ENCODE measurements around the gene CAND2.

Gene CAND2

DNA sequence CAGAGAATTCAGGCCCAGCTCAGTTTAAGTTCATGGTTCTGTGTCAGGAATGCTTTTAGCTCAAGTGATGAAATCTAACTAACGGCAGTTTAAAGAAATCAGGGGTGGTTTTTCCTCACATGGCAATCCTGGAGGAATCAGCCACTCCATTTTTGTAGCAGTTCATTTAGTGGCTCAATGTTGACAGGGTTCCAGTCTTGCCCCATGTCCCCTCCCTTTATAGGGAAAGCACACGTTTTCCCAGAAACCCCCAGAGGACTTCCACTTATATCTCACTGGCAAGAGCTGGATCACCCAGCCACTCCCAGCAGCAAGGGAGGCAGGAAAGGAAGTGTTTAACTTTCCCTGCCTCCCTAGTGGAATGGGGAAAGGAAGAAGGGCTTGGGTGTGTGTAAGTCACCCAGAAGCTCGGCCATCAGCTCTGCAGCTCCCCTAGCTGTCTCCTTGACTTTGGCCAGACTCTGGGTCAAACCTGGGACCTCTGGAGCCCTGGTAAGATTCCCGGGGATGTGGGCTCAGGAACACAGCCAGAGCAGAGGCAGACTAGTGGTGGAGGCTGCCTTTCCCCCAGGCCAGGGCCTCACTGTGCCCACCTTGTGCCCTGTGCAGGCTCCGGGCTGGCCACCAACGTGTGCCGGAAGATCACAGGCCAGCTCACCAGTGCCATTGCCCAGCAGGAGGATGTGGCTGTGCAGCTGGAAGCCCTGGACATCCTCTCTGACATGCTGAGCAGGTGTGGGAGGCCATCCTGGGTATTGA is 11.3 kb downstream of the CAND2 start:
- DNase-seq: peak; percentile 30

DNA sequence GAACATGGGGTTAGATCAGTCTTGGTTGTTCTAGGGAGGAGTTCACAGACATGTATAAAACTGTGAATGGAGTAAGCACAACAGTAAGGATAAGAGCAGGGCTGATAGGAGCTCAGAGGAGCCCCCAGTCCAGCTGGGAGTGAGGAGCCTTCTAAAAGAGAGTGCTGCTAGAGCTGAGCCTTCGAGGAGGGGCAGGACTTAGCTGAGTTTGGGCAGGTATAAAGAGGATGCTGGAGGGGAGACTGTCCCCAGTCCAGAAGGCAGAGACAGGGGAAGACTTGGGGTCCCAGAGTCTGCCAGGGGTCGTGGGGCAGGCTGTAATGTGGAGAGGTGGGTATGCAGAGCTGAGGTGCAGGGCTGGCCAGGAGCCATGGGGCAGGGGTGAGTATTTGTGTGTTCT is 12.1 kb downstream of the CAND2 start:
- no peak for DNase-seq

DNA sequence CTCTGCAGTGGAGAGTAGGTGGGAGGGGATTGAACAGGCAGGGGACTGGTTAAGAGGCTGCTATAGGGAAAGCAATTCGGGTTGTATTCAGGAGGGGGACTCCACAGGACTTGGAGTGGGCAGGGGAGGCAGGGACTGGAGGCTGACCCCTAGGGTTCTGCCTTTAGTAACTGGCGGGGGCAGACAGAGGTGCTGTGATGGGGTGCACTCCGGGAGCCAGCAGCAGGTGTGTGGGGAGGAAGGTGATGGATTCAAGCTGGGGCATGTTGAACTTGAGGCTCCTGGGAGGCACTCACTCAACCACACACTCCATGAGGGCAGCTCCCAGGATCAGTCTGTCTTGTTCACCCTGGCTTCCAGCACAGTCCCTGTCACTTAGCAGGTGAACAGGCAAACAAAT is 12.5 kb downstream of the CAND2 start:
- DNase-seq: no peak

DNA sequence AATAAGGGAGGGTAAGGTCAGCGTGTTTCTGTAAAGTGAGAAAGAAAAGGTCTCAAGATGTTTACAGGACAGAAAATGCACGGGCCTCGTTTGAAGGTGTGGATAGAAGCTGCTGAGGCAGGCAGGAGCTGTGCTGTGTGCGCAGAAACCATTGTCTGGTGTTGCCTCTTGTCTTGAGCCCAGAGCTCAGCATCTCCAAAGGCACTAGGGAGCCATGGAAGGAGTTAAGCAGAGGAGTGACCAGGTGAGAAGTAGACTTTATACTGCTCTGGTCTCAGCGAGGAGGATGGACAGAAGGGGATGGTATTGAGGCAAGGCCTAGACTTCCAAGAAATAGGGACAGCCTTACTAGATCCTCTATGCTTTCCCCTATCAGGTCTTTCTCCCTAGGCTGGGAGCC is 13.0 kb downstream of the CAND2 start:
- DNase-seq: no peak

DNA sequence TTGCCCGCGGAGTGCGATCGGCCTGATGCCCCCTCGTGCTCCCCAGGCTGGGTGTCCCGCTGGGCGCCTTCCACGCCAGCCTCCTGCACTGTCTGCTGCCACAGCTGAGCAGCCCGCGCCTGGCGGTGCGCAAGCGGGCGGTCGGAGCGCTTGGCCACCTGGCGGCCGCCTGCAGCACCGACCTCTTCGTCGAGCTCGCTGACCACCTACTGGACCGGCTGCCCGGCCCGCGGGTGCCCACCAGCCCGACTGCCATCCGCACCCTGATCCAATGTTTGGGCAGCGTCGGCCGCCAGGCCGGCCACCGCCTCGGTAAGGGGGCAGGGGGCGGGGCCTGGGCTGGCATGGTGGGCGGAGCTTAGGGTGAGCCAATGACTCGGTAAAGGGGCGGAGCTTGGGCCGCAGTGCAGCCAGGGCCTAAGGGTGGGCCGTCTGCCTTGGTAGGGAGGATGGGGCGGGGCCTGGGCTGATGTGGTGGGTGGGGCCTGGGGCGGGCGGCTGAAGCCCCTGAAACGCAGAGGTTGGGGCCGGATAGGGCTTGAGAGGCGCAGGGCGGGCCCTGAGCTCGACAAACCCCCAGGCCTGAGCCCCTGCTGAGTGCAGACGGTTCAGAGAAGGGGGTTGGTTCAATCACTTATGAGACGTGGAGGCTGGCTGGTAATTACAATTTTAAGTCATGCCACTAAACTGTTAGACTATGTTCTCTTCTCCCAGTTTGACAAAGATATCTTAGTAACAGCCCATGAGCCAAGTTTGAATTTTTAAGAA is 13.7 kb downstream of the CAND2 start:
- DNase-seq: peak; percentile 96

DNA sequence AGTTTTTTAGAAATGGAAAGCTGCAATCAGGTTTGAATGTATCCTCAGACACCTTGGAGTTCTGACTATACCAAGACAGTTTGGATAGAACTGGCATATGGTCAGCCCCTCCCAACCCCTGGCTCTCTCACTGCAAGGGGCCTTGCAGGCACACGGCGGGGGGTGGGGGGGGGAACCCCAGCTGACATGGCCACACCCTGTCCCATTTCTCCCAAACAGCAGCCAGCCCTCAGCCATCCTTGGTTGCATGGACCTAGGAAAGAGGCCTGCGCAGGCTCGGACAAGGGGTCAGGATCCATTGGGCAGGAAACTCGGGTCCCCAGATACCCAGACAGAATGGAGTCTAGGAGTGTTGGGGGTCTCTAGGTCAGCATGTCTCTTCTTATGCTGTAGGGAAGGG is 14.5 kb downstream of the CAND2 start:
- no peak for DNase-seq

DNA sequence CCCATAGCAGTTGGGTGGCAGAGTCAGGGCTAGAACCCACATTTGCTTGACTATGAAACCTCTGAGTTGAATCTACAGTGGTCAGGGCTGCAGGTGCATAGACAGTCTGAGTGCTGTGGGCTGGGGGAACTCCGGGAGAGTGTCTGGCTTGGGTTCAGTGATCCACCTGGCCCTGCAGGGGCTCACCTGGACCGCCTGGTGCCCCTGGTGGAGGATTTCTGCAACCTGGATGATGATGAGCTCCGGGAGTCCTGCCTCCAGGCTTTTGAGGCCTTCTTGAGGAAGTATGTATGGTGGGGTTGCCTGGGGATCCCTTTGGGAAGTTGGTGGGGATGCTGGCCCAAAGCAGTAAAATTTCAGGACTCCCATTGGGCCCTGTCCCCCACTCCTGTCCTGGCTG is 16.3 kb downstream of the CAND2 start:
- no peak for DNase-seq

DNA sequence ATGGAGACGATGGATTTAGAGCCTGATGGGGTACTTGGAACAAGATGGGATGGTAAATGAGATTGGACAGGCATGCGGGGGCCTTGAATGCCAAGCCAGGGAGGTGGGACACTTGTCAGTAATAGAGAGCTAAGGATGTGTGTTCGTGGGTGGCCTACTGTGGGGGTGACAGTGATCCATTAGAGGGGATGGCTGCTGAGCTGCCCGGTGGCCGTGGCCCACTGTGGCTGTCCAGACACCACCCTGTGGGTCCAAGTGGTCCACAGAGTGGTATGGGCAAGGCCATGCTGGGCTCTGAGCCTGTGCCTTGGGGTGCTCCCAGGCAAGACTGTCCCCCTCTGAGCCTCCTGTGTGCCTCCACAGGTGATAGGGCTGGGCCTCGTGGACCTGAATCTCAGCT is 17.5 kb downstream of the CAND2 start:
- DNase-seq: no peak

DNA sequence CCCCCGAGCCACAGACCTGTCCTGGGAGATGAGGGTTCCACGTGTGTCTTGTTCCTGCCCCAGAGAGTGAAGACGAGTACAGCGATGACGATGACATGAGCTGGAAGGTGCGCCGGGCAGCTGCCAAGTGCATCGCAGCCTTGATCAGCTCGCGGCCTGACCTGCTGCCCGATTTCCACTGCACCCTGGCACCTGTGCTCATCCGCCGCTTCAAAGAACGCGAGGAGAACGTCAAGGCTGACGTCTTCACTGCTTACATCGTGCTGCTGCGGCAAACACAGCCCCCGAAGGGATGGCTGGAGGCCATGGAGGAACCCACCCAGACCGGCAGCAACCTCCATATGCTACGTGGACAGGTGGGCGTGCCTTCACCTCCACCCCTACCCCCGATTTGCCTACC is 18.6 kb downstream of the CAND2 start:
- DNase-seq: no peak

DNA sequence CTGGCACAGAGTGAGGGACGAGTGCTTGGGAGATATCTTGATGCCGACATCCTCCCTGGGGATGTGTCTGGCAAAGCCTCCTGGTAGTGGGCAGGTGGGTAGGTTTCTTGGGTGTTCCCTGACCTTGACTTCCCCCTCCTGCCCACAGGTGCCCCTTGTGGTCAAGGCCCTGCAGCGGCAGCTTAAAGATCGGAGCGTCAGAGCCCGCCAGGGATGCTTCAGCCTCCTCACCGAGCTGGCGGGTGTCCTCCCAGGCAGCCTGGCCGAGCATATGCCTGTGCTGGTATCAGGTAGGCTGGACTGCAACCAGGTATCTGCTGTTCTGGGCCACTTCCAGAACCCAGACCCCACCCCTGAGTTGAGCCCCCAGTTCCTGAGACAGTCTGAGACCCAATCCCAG is 19.2 kb downstream of the CAND2 start:
- no peak for DNase-seq

DNA sequence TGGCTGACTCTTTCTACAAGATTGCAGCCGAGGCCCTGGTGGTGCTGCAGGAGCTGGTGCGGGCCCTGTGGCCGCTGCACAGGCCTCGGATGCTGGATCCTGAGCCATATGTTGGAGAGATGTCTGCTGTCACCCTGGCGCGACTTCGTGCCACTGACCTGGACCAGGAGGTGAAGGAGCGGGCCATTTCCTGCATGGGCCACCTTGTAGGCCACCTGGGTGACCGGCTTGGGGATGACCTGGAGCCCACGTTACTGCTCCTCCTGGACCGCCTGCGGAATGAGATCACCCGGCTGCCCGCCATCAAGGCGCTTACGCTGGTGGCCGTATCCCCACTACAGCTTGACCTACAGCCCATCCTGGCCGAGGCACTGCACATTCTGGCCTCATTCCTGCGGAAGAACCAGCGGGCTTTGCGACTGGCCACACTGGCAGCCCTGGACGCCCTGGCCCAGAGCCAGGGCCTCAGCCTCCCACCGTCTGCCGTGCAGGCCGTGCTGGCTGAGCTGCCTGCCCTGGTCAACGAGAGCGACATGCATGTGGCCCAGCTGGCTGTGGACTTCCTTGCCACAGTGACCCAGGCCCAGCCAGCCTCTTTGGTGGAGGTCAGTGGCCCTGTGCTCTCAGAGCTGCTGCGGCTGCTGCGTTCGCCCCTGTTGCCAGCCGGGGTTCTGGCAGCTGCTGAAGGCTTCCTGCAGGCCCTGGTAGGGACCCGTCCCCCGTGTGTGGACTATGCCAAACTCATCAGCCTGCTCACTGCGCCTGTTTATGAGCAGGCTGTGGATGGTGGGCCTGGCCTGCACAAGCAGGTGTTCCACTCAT is 20.3 kb downstream of the CAND2 start:
- DNase-seq: no peak

DNA sequence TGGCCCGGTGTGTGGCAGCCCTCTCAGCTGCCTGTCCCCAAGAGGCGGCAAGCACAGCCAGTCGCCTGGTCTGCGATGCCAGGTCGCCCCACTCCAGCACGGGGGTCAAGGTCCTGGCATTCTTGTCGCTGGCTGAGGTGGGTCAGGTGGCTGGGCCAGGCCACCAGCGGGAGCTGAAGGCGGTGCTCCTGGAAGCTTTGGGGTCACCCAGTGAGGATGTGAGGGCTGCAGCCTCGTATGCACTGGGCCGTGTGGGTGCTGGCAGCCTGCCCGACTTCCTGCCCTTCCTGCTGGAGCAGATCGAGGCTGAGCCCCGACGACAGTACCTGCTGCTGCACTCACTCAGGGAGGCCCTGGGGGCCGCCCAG is 20.8 kb downstream of the CAND2 start:
- no peak for DNase-seq

DNA sequence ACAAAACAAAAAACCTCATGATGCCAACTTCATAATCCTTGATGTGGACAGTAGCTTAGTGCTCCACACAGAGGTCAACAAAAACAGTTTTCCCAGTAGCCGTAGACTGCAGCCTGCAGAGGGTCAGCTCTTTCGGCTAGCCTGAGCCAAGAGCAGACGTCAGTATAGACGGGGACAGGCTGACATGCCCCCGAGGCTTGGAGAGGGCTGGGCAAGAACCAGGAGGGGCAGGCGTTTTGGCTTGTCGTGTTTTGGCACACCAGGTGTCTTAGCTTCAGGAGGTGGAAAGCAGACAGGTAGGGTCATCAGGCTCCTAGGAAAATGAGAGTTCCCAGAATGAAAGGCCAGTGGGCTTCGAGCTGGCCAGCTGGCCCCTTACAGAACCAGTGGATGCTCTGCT is 21.8 kb downstream of the CAND2 start:
- DNase-seq: no peak

DNA sequence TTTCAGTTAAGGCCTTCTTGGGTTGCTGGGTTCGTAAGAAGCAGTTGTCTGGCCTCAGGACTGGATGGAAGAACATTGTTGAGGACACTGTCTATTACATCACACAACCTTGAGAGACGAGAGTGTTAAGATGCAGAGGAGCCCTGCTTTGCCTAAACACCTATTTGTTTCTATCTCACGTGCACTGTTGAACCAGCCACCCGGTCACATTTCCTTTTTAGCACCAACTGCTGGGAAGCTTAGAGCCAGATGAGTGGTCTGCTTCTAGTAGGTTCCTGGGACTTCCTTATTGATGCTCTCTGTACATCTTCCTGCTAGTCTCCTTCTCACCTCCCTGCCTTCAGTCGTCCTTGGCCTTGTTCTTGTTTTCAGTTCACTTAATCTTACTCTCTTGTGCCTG is 22.3 kb downstream of the CAND2 start:
- no peak for DNase-seq

DNA sequence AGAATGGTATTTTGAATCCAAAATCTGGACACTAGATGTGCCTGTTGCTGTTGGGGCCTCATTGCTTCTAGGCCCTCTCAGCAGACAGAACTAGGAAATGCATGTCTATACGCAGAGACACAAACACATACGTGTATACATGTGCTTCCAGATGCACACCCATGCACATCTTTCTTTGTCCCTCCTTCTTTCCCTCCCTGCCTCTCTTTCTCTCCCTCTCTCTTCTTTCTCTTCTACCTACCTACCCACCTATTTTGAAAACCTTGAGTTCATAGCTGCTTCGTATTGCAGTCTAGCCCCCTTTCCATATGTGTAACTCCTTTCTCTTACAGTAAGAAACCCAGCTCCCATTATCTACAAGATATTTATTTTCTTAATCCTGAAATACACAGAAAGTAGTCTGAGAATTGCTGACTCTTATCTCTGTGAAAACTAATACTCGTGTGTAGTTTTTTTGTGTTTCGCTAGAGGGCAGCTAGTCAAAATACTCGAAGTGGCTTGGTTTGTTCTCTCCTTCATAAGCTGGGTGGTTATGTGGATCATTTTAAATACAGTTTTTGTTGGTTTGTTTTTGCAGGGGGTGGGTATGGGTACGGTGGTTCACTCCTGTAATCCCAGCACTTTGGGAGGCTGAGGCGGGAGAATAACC is 26.4 kb downstream of the CAND2 start:
- no peak for DNase-seq

DNA sequence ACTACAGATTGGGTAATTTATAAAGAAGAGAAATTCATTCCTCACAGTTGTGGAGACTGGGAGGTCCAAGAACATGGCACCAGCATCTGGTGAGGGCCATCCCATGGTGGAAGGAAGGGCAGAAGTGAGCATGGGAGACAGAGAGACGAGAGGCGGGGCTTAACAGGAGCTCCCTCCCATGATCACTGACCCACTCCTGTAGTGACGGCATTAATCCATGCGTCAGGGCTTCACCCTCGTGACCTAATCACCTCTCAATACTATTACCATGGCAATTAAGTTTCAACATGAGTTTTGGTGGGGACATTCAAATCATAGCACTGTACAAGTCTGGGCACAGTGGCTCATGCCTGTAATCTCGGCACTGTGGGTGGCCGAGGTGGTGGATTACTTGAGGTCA is 27.8 kb downstream of the CAND2 start:
- no peak for DNase-seq

DNA sequence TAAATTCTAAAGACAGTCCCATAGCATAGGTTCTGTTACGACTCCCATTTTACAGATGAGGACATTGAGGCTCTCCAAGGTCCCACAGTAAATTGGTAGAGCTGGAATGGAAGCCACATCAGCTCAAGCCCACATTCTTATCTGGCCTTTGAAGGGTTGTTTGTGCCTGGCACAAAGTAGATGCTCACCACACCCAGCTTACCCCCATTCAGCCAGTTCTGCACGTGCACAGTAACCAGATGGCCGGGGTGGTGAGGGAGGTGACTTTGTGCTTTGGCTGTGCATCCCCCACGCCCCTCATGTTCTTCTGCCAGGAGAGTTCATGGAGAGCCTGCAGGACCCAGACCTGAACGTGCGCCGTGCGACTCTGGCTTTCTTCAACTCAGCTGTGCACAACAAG is 28.7 kb downstream of the CAND2 start:
- DNase-seq: no peak

DNA sequence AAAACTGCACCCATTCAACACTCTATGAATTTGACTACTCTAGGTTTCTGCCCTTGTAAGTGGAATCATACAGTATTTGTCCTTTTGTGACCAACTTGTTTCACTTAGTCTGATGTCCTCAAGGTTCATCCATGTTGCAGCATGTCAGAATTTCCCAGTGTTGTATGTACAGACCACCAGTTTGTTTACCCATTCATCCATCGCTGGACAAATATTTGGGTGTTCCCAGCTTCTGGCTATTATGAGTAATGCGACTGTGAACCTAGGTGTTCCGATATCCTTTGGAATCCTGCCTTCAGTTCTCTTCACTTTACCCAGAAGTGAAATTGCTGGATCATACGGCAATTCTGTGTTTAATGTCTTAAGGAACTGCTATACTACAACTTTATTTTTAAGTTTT is 32.3 kb downstream of the CAND2 start:
- DNase-seq: no peak

DNA sequence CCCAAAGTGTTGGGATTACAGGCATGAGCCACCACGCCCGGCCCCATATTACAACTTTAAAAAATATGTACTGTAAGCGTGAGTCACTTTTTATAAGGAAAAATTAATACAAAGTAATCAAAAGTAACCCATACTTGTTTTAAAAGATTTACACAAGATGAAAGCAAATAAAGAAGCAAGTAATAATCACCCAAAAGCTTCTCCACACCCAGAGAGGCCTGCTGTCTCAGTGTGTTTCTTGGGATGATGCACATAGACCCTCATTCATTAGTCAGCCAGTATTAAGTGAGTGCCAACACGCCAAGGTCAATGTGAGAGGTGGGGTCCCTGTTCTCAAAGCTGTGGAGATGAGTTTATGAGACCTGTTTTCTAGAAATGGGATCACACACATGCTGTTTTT is 32.9 kb downstream of the CAND2 start:
- DNase-seq: no peak

DNA sequence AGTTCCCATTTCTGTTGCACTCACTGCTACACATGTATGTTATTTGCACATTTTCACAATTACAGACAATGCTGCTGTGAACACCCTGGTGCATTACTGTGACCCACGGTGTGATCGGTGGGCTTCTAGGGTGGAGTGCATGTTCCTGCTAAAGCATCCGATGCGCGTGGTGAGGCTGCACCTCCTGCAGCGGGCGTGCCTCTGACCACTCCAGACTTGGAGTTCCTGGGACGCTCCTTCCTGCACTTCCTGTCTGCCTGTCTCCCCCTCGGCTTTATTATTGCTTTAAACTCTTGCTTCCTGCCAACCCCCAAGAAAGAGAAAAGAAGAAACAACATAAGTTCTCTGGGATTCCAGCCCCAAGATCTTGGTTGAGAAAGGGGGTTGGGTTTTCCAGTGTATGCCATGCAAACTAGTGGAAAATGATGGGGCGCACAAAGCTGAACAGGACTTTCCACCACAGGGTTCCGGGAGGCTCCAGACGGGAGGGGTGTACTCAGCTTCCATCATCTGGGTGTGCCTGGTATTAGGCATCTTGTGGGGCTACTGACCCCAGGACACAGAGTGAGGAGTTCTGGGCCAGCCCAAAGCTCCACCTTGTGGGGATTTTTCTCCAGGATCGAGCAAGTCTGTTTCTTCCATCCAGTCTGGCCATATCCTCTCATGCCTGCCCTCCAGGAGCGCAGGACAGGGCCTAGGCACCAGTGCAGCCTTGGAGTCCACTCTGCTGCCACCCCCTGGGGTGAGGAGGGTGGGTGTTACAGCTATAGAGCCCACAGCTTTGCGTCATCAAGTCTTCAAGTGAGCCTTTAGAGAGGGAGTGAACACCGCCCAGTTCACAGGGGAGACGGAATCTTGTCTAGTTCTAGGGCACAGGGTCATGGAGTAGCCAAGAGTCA is 33.7 kb downstream of the CAND2 start:
- DNase-seq: no peak

DNA sequence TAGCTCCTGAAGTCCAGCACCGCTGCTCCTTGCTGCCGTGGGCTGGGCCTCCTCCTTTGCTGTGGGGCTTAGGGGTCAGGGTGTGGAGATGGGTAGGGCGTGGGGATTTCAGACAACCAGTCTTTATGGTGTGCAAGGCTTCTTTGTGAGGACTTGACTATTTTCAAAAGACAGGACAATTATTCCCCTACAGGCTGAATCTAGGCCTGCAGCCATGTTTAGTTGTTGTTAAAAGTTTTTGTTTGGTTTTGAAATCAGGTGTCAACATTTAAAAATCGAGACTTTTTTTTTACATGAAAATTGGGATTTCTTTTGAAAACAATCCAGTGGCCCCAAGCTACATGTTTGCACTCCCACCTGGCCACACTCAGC is 34.3 kb downstream of the CAND2 start:
- DNase-seq: no peak

DNA sequence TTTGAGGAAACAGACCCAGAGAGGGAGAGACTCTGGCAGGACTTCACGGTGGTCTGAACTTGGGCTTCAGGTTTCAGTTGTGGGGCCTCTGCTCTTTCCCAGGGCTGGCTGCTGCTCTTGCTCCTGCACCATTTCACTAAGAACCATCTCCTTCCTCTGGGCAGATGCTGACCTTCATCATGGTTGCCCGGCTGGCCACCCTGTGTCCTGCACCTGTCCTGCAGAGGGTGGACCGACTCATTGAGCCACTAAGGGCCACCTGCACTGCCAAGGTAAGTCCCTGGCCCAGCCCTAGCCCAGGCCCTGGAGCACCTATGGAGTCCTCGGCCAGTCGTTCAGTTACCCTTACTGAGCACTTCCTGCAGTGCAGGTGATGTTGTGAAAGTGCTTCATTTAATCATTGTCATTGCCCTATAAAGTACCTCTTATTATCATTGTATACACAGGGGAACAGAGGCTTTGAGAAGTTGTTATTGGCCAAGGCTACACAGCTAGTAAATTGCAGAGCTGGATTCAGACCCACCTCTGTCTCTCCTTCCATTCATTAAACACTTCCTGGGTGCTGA is 34.9 kb downstream of the CAND2 start:
- no peak for DNase-seq
